Erythroblast (primary cell): ENCODE data around the gene LPXN.

Source experiments
- GATA1 ChIP-seq: IDR thresholded peaks from 2 replicates; pipeline ENCODE4 v1.6.1; 2011; ENCODE audit warnings: low read depth, mild to moderate bottlenecking, control low read depth, low read length, moderate library complexity
- POLR2A ChIP-seq: IDR thresholded peaks from 2 replicates; pipeline ENCODE4 v1.6.1; 2011; ENCODE audit warnings: mild to moderate bottlenecking, low read length

DNA sequence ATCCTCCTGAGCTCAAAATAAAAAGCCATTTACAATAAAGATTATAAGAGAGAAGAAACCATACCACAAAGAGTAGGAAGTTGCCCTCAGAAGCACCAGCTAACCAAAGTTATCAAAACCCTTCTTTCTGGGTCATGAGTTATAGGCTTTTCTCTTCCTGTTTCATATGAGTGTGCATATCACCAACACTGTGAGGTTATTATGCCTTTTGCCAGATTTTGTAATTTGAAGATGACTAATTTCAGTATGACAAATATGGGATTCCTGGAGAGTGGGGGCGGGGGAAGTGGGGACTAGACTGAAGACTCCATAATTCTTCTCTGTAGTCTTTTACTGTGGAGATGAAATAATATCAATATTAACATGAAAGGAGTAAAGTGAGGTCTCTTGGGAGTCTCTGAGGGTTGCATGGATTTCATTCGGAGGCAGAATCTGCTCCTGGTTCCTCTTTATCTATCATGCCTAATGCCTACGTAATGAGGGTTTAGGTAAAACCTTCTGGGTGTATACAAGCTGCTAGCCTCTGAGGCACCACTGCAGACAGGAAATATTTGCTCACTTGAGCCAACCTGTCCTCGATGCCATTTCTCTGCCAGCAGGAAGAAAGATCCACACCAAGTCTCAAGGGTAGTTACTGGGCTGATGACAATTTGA, 2.1 kb downstream of the LPXN start:
- TF ChIP-seq POLR2A = no peak
- TF ChIP-seq GATA1 = no peak
